Coronary artery (tissue), 2 donors: Measurements from ENCODE around the gene DDI1.

Experiments
- DNase-seq: peaks from one replicate; pipeline ENCODE4 v3.0.0-alpha.2; 2017; ENCODE audit warnings: low spot score
- H3K27ac ChIP-seq, 2 donors: fragments of 200-600 bp; sonication (generic); one replicate each; pipeline ENCODE4 v1.5.1; 2016 to 2019
- H3K4me3 ChIP-seq: fragments of 200-600 bp; sonication (generic); 2 replicates; pipeline ENCODE4 v1.5.1; 2016; ENCODE audit warnings: mild to moderate bottlenecking, moderate library complexity
- TF ChIP-seq, protein P1 (sequence below): fragments of 200-600 bp; sonication (generic); IDR thresholded peaks from one replicate; pipeline ENCODE4 v1.5.1; 2019; ENCODE audit warnings: antibody characterized with exemption

Gene DDI1

DNA sequence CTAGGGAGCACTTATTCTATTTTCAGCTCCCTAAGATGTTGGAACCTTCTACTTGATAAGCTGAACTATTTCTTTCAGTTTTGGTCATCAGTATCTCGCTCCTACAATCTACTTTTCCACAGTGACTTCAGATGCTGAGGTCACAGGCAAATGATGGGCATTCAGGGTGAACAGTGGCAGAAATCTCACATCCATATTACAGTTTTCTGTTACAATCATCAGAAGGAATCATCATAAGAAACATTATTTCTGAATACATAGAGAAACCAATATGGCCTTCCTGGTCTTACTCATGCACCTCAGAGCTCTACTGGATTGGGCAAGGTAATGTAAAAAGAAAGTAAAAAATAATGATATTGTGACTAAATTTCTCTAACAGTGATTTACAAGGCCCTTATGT is 39.4 kb upstream of the DDI1 start:
- no peak for DNase-seq
- no peak overlapping the region for H3K4me3 ChIP-seq

DNA sequence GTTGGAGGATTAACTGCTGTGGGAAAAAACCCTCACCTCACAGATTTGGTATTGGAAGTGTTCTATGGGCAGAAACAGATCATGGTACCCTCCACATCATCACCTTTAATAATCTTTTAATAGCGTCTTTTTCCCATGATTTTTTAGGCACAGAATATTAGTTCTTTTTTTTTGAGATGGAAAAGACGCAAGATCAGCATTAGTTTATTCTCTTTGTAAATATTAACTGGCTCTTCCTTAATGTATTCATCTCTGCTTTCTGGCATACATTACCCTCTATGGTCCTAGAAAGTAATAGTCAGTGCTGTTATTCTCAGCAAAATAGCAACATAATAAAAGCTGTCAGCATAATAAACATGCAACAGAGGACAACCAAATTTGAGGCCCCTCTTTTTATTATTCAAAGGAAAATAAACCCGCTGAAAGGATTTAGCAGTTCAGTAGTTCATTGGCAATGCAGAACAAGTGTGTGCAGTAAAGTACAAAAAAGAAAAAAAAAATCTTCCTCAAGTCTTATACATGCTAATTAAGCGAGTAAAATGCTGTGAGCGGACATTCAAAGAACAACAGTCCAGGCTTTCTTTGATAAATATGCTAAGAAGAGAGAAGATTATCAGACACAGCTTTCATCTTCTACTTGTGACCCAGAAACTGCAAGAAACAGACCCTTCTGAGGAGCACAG is 37.5 kb upstream of the DDI1 start:
- no peak overlapping the region for H3K27ac ChIP-seq
- TF ChIP-seq, protein P1, sequence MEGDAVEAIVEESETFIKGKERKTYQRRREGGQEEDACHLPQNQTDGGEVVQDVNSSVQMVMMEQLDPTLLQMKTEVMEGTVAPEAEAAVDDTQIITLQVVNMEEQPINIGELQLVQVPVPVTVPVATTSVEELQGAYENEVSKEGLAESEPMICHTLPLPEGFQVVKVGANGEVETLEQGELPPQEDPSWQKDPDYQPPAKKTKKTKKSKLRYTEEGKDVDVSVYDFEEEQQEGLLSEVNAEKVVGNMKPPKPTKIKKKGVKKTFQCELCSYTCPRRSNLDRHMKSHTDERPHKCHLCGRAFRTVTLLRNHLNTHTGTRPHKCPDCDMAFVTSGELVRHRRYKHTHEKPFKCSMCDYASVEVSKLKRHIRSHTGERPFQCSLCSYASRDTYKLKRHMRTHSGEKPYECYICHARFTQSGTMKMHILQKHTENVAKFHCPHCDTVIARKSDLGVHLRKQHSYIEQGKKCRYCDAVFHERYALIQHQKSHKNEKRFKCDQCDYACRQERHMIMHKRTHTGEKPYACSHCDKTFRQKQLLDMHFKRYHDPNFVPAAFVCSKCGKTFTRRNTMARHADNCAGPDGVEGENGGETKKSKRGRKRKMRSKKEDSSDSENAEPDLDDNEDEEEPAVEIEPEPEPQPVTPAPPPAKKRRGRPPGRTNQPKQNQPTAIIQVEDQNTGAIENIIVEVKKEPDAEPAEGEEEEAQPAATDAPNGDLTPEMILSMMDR, result no peak
- DNase-seq, result no peak
- no peak overlapping the region for H3K4me3 ChIP-seq

More for the DNA sequence above, 39.4 kb upstream of the DDI1 start:
- TF ChIP-seq, protein P1, result no peak
- H3K27ac ChIP-seq, result no peak overlapping the region

DNA sequence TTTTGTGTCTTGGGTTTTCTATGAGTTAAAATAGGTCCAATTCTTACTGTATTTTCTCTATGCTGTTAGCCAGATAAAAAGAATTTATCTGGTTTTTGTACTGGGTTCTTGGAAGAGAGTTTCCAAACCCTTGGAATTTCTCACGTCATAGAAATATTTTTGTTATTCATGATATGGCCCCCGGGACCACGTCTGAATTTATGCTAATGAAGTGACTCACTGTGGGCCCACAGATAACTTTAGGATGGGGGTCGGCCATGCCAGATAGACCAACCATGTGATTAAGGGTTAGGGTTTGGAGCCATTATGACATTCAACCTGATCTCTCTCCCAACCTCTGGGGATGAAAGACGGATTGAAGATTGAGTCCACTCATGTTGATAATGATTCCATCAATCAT is 35.6 kb upstream of the DDI1 start:
- no peak for DNase-seq
- TF ChIP-seq, protein P1, result no peak
- Histone ChIP-seq H3K27ac (no peak overlapping the region), H3K4me3 (no peak overlapping the region)

DNA sequence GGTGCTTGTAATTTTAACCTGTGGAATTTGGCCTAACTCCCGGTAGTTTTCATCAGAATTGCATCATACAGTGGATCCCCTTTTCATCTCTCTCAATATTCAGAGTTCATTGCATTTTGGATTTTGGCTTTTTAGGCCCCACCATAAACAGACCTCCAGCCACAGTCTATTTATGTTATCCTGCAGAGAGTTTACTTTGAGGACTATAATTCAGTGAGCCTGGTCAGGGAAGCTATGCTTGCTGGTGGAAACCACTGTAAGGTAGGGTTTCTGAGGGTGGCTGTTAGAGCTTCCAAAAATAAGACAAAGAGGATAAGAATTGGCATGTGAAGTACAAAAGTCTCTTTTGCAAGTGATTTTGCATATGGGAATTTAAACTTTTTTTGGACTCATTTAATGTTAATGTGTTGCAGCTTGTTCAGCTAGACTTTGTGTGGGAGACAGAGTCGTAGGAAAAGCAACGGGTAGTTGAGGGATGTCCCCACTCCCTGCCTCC is 34.8 kb upstream of the DDI1 start:
- no peak overlapping the region for H3K27ac ChIP-seq
- DNase-seq, result no peak
- TF ChIP-seq, protein P1, result no peak
- H3K4me3 ChIP-seq, result no peak overlapping the region

DNA sequence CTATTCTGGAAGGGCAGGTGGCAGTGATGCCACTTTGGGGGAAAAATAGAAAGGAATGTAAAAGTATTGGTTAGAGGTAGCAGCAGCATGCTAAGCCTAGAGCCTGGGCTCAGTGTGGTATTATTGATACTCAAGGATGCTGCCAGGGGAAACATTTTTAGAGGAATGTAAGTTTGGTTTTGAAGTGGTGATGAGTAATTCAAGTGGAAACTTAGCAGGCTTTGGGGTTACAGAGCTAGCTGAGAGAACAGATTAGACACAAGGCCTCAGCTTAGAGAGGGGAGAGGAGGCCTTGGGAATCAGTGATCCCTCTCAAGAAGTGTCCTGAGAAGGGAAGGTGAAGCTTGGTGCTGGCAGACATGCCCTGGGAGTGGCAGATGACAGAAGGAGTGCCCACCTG is 32.9 kb upstream of the DDI1 start:
- no peak for DNase-seq
- TF ChIP-seq, protein P1, result no peak
- no peak overlapping the region for H3K4me3 ChIP-seq
- no peak overlapping the region for H3K27ac ChIP-seq

DNA sequence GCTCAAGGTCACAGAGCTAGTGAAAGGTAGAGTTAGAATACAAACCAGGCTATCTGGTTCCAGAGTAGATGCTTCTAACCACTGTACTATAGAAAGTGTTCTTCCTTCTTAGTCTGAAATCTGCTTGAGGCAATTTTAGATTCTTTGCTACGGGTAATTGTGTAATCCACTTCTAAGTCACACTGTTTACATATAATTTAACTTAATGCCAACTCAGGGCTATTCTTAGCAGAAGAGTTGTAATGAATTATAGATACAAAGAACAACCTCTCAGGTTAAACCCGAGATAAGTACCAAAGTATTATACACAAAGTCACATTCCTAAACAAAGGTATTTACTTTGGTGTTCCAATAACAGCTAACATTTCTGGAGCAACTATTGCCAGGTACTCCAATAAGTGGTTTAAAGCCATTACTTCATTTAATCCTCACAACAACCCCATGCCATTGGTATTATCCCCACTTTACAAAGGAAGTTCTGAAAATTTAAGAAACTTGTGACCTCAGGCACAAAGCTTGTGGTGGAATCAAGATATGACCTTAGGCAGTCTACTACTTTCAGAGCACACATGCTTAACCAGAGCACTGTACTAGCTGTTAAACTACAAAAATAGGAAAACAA is 31.1 kb upstream of the DDI1 start:
- no peak overlapping the region for H3K27ac ChIP-seq

More for the DNA sequence above, 31.1 kb upstream of the DDI1 start:
- TF ChIP-seq, protein P1, result no peak
- H3K4me3 ChIP-seq, result no peak overlapping the region
- DNase-seq, result no peak
